NCI-H345 treated with DMSO at 0.1 percent for 48 hours (cell line): ENCODE data around the gene SEPTIN7.

ENCODE experiments used
- DNase-seq: peaks from one replicate; lab custom pipeline; 2025; ENCODE audit not compliant: unreplicated experiment; lab: John Stamatoyannopoulos, UW

SEPTIN7 gene

DNA sequence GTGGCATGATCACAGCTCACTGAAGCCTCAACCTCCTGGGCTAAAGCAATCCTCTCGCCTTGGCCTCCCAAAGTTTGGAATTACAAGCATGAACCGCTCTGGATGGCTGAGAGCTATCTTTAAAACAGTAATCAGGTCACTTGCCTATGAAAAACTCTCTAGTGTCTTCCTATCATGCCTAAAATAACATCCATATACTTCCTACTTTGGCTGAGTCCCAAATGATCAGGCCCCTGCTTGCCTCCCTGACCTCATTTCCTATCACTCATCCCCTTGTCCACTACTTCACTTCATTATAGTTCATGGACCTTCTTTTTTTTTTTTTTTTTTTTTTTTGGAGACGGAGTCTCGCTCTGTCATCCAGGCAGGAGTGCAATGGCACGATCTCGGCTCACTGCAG, 28.0 kb downstream of the SEPTIN7 start:
- no peak for DNase-seq

DNA sequence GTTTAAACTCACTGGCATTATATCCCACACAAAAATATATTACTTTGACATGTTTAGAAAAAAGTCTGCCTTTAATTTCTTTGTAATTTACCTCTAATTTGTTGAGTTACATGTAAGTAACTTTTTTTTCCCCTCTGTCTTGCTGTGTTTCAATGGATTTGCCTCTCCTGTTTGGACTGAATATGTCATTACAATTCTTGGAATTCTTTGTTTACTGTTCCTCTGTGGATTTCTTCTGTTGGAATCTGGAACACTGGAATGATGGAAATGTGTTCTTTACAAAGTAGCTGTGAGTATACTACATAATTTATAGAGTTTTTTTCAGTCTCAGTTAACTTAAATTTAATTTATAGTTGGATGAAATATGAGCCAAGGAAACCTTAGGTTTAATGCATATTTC, 30.4 kb downstream of the SEPTIN7 start:
- no peak for DNase-seq

DNA sequence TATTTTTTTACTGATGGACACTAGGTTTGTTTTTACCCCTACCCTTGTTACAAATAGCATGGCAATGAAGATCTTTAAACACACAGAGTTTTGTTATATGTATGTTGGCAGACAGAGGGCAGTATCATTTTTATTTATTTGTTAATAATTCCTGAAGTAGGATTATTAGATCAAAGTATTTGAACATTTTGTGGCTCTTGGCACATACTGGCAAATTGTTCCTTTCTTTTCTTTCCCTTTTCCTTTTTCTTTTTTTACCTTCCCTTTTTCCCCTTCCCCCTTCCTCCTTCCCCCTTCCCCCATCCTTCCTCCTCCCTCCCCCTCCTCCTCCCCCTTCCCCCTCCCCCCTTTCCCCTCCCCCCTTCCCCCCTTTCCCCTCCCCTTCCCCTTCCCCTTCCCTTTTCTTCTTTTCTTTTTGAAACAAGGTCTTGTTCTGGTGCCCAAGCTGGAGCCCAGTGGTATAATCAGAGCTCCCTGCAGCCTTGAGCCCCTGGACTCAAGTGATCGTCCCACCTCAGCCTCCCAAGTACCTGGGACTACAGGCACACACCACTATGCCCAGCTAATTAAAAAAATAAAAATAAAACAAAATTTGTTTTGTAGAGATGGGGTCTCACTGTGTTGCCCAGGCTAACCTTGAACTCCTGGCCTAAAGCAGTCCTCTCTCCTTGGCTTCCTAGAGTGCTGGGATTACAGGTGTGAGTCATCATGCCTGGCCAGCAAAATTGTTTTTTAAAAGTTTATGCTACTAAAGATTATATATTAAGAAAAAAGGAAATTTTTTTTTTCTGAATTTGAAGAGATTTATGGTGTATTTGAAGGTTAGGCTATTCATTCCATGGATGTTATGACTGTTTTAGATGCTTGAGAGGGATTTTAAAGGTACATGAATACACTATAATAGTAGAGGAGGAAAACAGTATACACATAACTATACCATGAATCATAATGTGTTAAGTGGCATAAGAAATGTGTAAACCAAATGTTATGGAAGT, 39.3 kb downstream of the SEPTIN7 start:
- DNase-seq, result no peak

DNA sequence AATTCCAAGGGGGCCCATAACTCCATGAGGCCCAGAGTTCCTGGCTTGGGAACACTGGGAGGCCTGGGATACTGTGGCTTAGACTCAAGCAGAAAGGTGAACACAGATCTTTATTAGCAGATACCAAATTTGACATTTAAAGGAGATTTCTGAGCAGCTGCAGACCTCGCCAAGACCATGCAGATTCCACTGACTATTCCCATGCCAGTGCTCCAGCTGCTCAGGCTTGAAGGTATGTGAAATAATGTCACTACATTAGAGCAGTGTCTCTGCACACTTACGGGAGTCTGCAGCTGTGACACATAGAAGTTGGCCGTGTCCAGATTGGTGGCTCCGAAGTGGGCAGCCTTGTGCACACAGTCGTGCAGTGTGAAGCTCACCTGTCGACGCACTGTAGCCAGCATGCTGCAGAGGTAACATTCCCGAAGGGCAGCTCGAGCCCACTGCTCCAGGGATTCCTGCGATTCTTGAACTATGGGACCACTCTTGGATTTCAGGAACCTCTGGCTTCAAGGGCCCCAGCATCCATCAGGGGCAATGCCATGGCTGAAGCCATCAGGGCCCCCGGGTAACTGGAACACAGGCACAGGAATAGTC, 46.1 kb downstream of the SEPTIN7 start:
- no peak for DNase-seq

- no peak for DNase-seq
These were observed 47.9 kb downstream of the SEPTIN7 start for GRCh38 chr7:35848725-35849124.

GRCh38 chr7:35849158-35849831, 48.4 kb downstream of the SEPTIN7 start:
- no peak for DNase-seq

DNA sequence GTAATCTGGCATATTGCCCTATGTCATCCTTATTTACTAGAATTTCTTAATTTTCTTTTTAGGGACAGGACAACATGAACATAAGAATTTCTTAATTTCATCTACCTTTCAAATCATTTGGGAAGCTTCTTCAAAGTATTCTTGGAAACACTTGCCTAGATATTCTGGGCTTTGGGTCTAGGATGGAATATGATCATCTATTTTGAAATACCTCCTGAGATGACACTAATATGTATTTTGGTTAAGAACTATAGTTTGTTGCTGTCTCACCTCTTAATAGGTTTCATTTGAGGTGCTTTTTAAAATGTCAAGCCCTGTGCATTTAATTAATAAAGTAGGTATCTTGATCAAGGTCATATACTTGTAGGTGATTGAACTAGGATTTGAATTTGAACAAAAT, 49.1 kb downstream of the SEPTIN7 start:
- DNase-seq, result no peak
